K562 (cell line): ENCODE results near the gene PPP1R10. TPM values are rescaled to one million over a fixed set of nuclear protein-coding genes. Genes with fewer than 3 reads are reported as not detected.
A peak's percentile ranks its signal among the peaks of the same experiment; 100 is the strongest.

Experiments
- CCAR2 ChIP-seq: fragments of 200-400 bp; formaldehyde crosslinking; IDR thresholded peaks from 2 replicates; pipeline ENCODE4 v1.6.1; 2017; ENCODE audit warnings: mild to moderate bottlenecking, low read depth, low read length
- E2F5 ChIP-seq: sonication (generic); formaldehyde crosslinking; IDR thresholded peaks from 2 replicates; pipeline ENCODE4 v1.8.0; 2022; ENCODE audit warnings: mild to moderate bottlenecking, missing genetic modification reagents
- FIP1L1 ChIP-seq: fragments of 200-400 bp; formaldehyde crosslinking; IDR thresholded peaks from 2 replicates; pipeline ENCODE4 v1.6.1; 2018; ENCODE audit warnings: mild to moderate bottlenecking, low read depth, low read length; ENCODE audit not compliant: poor library complexity, severe bottlenecking
- HMGN3 ChIP-seq: IDR thresholded peaks from 2 replicates; pipeline ENCODE4 v1.6.1; 2011; ENCODE audit warnings: borderline replicate concordance, low read depth, mild to moderate bottlenecking, mixed read lengths, low read length; ENCODE audit not compliant: insufficient read length; ENCODE audit errors: extremely low read depth
- HNRNPUL1 ChIP-seq: fragments of 200-400 bp; formaldehyde crosslinking; IDR thresholded peaks from 2 replicates; pipeline ENCODE4 v1.6.1; 2017; ENCODE audit warnings: low read length
- JUN ChIP-seq, 2 experiments: sonication (generic) in 1 of 2; formaldehyde crosslinking in 1 of 2; IDR thresholded peaks; 2 replicates each; pipeline versions ENCODE4 v1.6.1 to v1.8.0; 2012 to 2022; ENCODE audit warnings: borderline replicate concordance in 2 of 2, mild to moderate bottlenecking in 2 of 2, improper control_type of control experiment in 1 of 2, low read depth in 1 of 2, low read length in 1 of 2, missing genetic modification reagents in 1 of 2
- MEF2A ChIP-seq: IDR thresholded peaks from 2 replicates; pipeline ENCODE4 v1.6.1; 2011; ENCODE audit warnings: low read depth, mild to moderate bottlenecking, low read length, moderate library complexity; ENCODE audit not compliant: control insufficient read depth
- PBX2 ChIP-seq, 2 experiments: IDR thresholded peaks in 1 of 2; conservative IDR thresholded peaks in 1 of 2; 2 replicates each; pipeline ENCODE4 v1.6.1; 2016; ENCODE audit warnings: low read depth in 2 of 2, mild to moderate bottlenecking in 1 of 2, missing compliant biosample characterization in 1 of 2, missing genetic modification characterization in 1 of 2, moderate library complexity in 1 of 2
- POU5F1 ChIP-seq: fragments of 150-350 bp; IDR thresholded peaks from 2 replicates; pipeline ENCODE4 v1.6.1; 2014; ENCODE audit warnings: borderline replicate concordance, low read length, low read depth, mild to moderate bottlenecking; ENCODE audit not compliant: partially characterized antibody
- SP1 ChIP-seq: sonication (generic); formaldehyde crosslinking; IDR thresholded peaks from 2 replicates; pipeline ENCODE4 v1.8.1; 2022; ENCODE audit warnings: mild to moderate bottlenecking, missing genetic modification reagents
- ZBTB5 ChIP-seq: fragments of 450-650 bp; IDR thresholded peaks from 2 replicates; pipeline ENCODE4 v1.6.1; 2017; ENCODE audit warnings: antibody characterized with exemption
- ZBTB7A ChIP-seq: IDR thresholded peaks from 2 replicates; pipeline ENCODE4 v1.6.1; 2011; ENCODE audit warnings: low read depth, mild to moderate bottlenecking, low read length, moderate library complexity, borderline replicate concordance; ENCODE audit not compliant: control insufficient read depth
- ZBTB9 ChIP-seq: fragments of 450-650 bp; formaldehyde crosslinking; IDR thresholded peaks from 2 replicates; pipeline ENCODE4 v1.4.0; 2020; ENCODE audit warnings: mild to moderate bottlenecking, moderate library complexity
- ZNF121 ChIP-seq: sonication (generic); formaldehyde crosslinking; conservative IDR thresholded peaks from 2 replicates; pipeline ENCODE4 v1.8.0; 2022; ENCODE audit warnings: missing genetic modification reagents
- ZNF124 ChIP-seq: sonication (generic); formaldehyde crosslinking; IDR thresholded peaks from 2 replicates; pipeline ENCODE4 v1.8.1; 2022; ENCODE audit warnings: missing genetic modification reagents
- ZNF224 ChIP-seq: sonication (generic); formaldehyde crosslinking; IDR thresholded peaks from 2 replicates; pipeline ENCODE4 v1.8.0; 2022; ENCODE audit warnings: mild to moderate bottlenecking, missing genetic modification reagents
- polyA plus RNA-seq, 8 experiments: library from polyadenylated mRNA; depleted of rRNA in 4 of 8; stranded (reverse) in 5 of 8; unstranded in 3 of 8; fragments of >200 nt; fragmentation: Nextera tagmentation in 2 of 8; fragmentation: Illumina TruSeq in 1 of 8; extraction: Ambion mirVana in 2 of 8; extraction: Trizol in 1 of 8; gene quantifications; 2 replicates each; pipeline versions ENCODE4 v1.2.1 to v1.2.3, GENCODE V29; 2011 to 2014; ENCODE audit warnings: inconsistent platforms in 1 of 8, missing spikeins in 1 of 8
- total RNA-seq, 7 experiments: library from RNA; depleted of rRNA in 6 of 7; stranded (reverse); fragments of >200 nt in 6 of 7; fragmentation: Illumina TruSeq in 2 of 7; extraction: Trizol in 2 of 7; gene quantifications; 2 replicates each; pipeline versions ENCODE4 v1.2.1 to v1.2.3, GENCODE V29; 2011 to 2021; ENCODE audit warnings: low replicate concordance in 1 of 7

The PPP1R10 gene
- total and polyA plus RNA-seq, 9 of the 15 experiments (the other 6 are each of a cell fraction or from before 2014, with no cell fraction given): 14.1 to 65.5 (median 32.6) TPM

DNA sequence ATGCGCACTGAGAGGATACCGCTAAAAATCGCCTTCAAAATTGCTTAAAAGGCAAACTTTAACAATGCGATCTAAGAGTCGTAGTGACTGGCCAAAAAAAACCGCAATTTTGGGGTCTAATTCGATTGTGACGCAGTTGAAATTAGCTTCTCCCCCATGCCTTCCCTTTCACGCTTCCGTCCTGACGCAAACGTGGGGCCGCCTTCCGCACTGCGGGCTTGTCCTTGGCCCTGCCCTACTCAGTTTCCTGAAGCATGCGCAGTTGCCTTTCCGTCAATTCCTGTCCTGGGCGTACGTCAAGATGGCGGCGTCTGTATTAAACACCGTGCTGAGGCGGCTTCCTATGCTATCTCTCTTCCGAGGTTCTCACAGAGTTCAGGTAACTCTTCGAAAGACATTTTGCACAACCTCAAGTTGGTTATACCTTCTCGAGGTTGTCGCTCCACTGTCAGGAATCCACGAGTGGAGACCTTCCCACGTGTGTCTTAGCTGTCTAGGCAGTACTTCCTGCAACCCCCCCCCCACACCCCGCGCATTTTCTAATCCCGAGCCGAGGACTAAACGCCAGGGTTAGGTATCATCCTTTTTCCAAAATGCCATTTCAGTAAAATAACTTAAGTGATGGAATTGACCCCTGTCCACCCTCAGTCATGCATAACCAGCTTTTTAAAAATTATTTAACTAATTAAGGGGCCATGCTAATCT is 674 bp upstream of the PPP1R10 start, which contains the start of gene MRPS18B (continued):
- TF ChIP-seq ZBTB9 (CRISPR knock-in tag): peak; percentile 30; the same call in 1 of the 2 replicates
- no peak for TF ChIP-seq PBX2 (CRISPR knock-in tag; IDR thresholded peaks at IDR 0.05; ENCODE audit: low read depth)
- TF ChIP-seq PBX2 (tag; conservative IDR thresholded peaks at IDR 0.05; ENCODE audit: low read depth): 0 out of 2 replicates have a peak, but pooled peaks have one; percentile 7
- TF ChIP-seq ZNF224 (CRISPR knock-in tag): 0 out of 2 replicates have a peak, but pooled peaks have one; percentile 69
- TF ChIP-seq ZBTB7A: no peak
- TF ChIP-seq HNRNPUL1: 0 out of 2 replicates have a peak, but pooled peaks have one; percentile 26
- no peak for TF ChIP-seq ZNF124 (CRISPR knock-in tag)
- peak; percentile 74 for TF ChIP-seq SP1 (CRISPR knock-in tag)
- TF ChIP-seq JUN (IDR thresholded peaks at IDR 0.05; ENCODE audit: borderline replicate concordance, low read depth, low read length): peak; percentile 59; the same call in 1 of the 2 replicates
- TF ChIP-seq JUN (CRISPR knock-in tag; IDR thresholded peaks at IDR 0.05; ENCODE audit: borderline replicate concordance): no peak
- no peak for TF ChIP-seq ZNF121
- TF ChIP-seq POU5F1: no peak
- no peak for TF ChIP-seq ZBTB5
- 0 out of 2 replicates have a peak, but pooled peaks have one; percentile 76 for TF ChIP-seq E2F5
- no peak for TF ChIP-seq HMGN3
- no peak for TF ChIP-seq FIP1L1
- TF ChIP-seq MEF2A: no peak
- TF ChIP-seq CCAR2: no peak
